GM12878 (cell line): ENCODE data around the gene GRM7.

Source experiments
- CBX5 ChIP-seq: sonication (generic); IDR thresholded peaks from 2 replicates; pipeline ENCODE4 v1.6.1; 2016; ENCODE audit warnings: low read depth, moderate library complexity, mild to moderate bottlenecking, inconsistent platforms
- CEBPB ChIP-seq, 2 experiments: fragments of 150-350 bp in 1 of 2; IDR thresholded peaks; 2 replicates each; pipeline ENCODE4 v1.6.1; 2012 to 2014; ENCODE audit warnings: low read depth in 2 of 2, low read length in 2 of 2, borderline replicate concordance in 1 of 2, inconsistent platforms in 1 of 2
- CHD2 ChIP-seq: IDR thresholded peaks from 2 replicates; pipeline ENCODE4 v1.6.1; 2011; ENCODE audit warnings: low read depth, low read length, improper control_type of control experiment, borderline replicate concordance
- EP300 ChIP-seq, 2 experiments: fragments of 150-350 bp in 1 of 2; IDR thresholded peaks; 2 replicates each; pipeline ENCODE4 v1.6.1; 2011 to 2012; ENCODE audit warnings: low read depth in 2 of 2, low read length in 2 of 2, borderline replicate concordance in 1 of 2, improper control_type of control experiment in 1 of 2, inconsistent platforms in 1 of 2; ENCODE audit not compliant: control insufficient read depth in 1 of 2
- EZH2 ChIP-seq: IDR thresholded peaks from 2 replicates; pipeline ENCODE4 v1.6.1; 2012; ENCODE audit warnings: low read depth, mild to moderate bottlenecking, control low read depth, inconsistent platforms, low read length, borderline replicate concordance; ENCODE audit not compliant: control insufficient read depth
- MYC ChIP-seq: IDR thresholded peaks from 2 replicates; pipeline ENCODE4 v1.6.1; 2011; ENCODE audit warnings: mild to moderate bottlenecking, low read length, moderate library complexity, inconsistent platforms; ENCODE audit not compliant: insufficient read depth, insufficient replicate concordance, insufficient read length, severe bottlenecking
- NFYB ChIP-seq: IDR thresholded peaks from 2 replicates; pipeline ENCODE4 v1.6.1; 2011; ENCODE audit warnings: low read depth, mild to moderate bottlenecking, low read length, improper control_type of control experiment, moderate library complexity; ENCODE audit not compliant: insufficient read depth
- RBBP5 ChIP-seq: fragments of 200-600 bp; sonication (generic); conservative IDR thresholded peaks from 2 replicates; pipeline ENCODE4 v1.6.1; 2016
- SIN3A ChIP-seq: IDR thresholded peaks from 2 replicates; pipeline ENCODE4 v1.6.1; 2012; ENCODE audit warnings: low read depth, low read length, improper control_type of control experiment
- TBL1XR1 ChIP-seq: IDR thresholded peaks from 2 replicates; pipeline ENCODE4 v1.6.1; 2012; ENCODE audit warnings: low read depth, low read length, improper control_type of control experiment
- ZBED1 ChIP-seq: IDR thresholded peaks from 2 replicates; pipeline ENCODE4 v1.6.1; 2016; ENCODE audit warnings: borderline replicate concordance
- TF ChIP-seq, protein P1 (sequence below): fragments of 450-650 bp; IDR thresholded peaks from 2 replicates; pipeline ENCODE4 v1.6.1; 2017; ENCODE audit warnings: antibody characterized with exemption, mild to moderate bottlenecking, moderate library complexity

DNA sequence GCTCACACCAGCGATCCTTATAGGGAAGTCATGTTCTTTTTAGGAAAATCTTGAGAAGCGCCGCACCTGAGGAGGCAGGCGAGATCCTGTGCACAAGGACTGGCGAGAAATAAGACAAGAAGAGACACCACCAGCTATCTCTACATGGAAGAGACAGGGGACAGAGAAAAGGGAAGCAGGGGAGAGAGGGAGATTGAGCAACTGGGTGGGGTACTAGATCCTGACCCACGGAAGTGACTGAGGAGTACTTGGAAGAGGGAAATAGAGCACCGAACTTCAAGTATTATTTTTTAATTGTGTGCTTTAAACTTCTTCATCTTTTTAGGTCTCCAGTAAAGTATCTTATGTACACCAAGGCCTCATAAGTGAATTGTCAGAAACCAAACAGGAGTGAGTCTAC lies 898.7 kb downstream of the GRM7 start:
- TF ChIP-seq SIN3A: no peak
- TF ChIP-seq NFYB: no peak
- no peak for TF ChIP-seq EP300 (IDR thresholded peaks at IDR 0.05; ENCODE audit: borderline replicate concordance in 1 of 2, control insufficient read depth in 1 of 2, low read depth in 2 of 2, low read length in 2 of 2)
- TF ChIP-seq ZBED1: no peak
- TF ChIP-seq RBBP5: no peak
- TF ChIP-seq CEBPB (IDR thresholded peaks at IDR 0.05; ENCODE audit: borderline replicate concordance in 1 of 2, low read depth in 2 of 2, low read length in 2 of 2): no peak
- TF ChIP-seq, protein P1, sequence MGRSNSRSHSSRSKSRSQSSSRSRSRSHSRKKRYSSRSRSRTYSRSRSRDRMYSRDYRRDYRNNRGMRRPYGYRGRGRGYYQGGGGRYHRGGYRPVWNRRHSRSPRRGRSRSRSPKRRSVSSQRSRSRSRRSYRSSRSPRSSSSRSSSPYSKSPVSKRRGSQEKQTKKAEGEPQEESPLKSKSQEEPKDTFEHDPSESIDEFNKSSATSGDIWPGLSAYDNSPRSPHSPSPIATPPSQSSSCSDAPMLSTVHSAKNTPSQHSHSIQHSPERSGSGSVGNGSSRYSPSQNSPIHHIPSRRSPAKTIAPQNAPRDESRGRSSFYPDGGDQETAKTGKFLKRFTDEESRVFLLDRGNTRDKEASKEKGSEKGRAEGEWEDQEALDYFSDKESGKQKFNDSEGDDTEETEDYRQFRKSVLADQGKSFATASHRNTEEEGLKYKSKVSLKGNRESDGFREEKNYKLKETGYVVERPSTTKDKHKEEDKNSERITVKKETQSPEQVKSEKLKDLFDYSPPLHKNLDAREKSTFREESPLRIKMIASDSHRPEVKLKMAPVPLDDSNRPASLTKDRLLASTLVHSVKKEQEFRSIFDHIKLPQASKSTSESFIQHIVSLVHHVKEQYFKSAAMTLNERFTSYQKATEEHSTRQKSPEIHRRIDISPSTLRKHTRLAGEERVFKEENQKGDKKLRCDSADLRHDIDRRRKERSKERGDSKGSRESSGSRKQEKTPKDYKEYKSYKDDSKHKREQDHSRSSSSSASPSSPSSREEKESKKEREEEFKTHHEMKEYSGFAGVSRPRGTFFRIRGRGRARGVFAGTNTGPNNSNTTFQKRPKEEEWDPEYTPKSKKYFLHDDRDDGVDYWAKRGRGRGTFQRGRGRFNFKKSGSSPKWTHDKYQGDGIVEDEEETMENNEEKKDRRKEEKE: no peak
- TF ChIP-seq EZH2: no peak
- no peak for TF ChIP-seq TBL1XR1
- no peak for TF ChIP-seq CHD2
- no peak for TF ChIP-seq CBX5
- TF ChIP-seq MYC: no peak
